ENCODE results near the gene PRR14. TPM values are rescaled to one million over a fixed set of nuclear protein-coding genes. Genes with fewer than 3 reads are reported as not detected.
"Not testable (repeated sequence)": the region's sequence is repeated elsewhere in the genome, so short reads cannot be mapped to it uniquely, and the experiment has no call there.

PRR14 gene
- total and polyA plus RNA-seq, 2 donors from 2014 or later: 44.2 to 51.6 TPM

GRCh38 chr16:30692396-30693064, 41.8 kb downstream of the PRR14 start:
- TF ChIP-seq CTCF (IDR thresholded peaks at IDR 0.05; ENCODE audit: borderline replicate concordance, extremely low read depth, insufficient read depth): no peak
- intact Hi-C loops (cut with DNase I): no loop called here
- DNase-seq: no peak
- no peak overlapping the region for H3K4me3 ChIP-seq (ENCODE audit: low read length in 3 of 3)
- H3K4me1 ChIP-seq (ENCODE audit: control insufficient read depth in 2 of 3, insufficient read depth in 2 of 3, low read depth in 1 of 3, low read length in 3 of 3): peaks cover 0 to 5% (median 2%) of the 10 kb centered on the region in 3 donors
- H3K36me3 ChIP-seq (ENCODE audit: control insufficient read depth in 2 of 3, insufficient read depth in 3 of 3, low read length in 3 of 3): no peaks in the 10 kb centered on the region
- H3K27me3 ChIP-seq (ENCODE audit: control insufficient read depth, insufficient read depth, low read length): no peaks in the 10 kb centered on the region
- H3K27ac ChIP-seq (ENCODE audit: low read depth in 2 of 2, low read length in 2 of 2): no peak overlapping the region
- no peaks in the 10 kb centered on the region for H3K9me3 ChIP-seq (ENCODE audit: control insufficient read depth in 2 of 3, insufficient read depth in 1 of 3, low read length in 3 of 3)
- no peak for FAIRE-seq
- H3K9ac ChIP-seq (ENCODE audit: low read length in 3 of 3): no peak overlapping the region

GRCh38 chr16:30694926-30695693, 44.4 kb downstream of the PRR14 start:
- no peaks in the 10 kb centered on the region for H3K27me3 ChIP-seq (ENCODE audit: control insufficient read depth, insufficient read depth, low read length)
- H3K4me3 ChIP-seq (ENCODE audit: low read length in 3 of 3): no peak overlapping the region
- H3K9me3 ChIP-seq (ENCODE audit: control insufficient read depth in 2 of 3, insufficient read depth in 1 of 3, low read length in 3 of 3): no peaks in the 10 kb centered on the region
- TF ChIP-seq CTCF (IDR thresholded peaks at IDR 0.05; ENCODE audit: borderline replicate concordance, extremely low read depth, insufficient read depth): no peak
- DNase-seq (no peak), FAIRE-seq (no peak)
- peaks cover 0 to under 1% (median 0%) of the 10 kb centered on the region in 3 donors for H3K36me3 ChIP-seq (ENCODE audit: control insufficient read depth in 2 of 3, insufficient read depth in 3 of 3, low read length in 3 of 3)
- H3K4me1 ChIP-seq (ENCODE audit: control insufficient read depth in 2 of 3, insufficient read depth in 2 of 3, low read depth in 1 of 3, low read length in 3 of 3): peaks cover 0 to 11% (median 8%) of the 10 kb centered on the region in 3 donors
- intact Hi-C loops (cut with DNase I): no loop called here
- H3K9ac ChIP-seq (ENCODE audit: low read length in 3 of 3): no peak overlapping the region
- H3K27ac ChIP-seq (ENCODE audit: low read depth in 2 of 2, low read length in 2 of 2): no peak overlapping the region

- H3K9me3 ChIP-seq (ENCODE audit: control insufficient read depth in 2 of 3, insufficient read depth in 1 of 3, low read length in 3 of 3); H3K27me3 ChIP-seq (ENCODE audit: control insufficient read depth, insufficient read depth, low read length); H3K27ac ChIP-seq (ENCODE audit: low read depth in 2 of 2, low read length in 2 of 2); H3K4me3 ChIP-seq (ENCODE audit: low read length in 3 of 3); H3K9ac ChIP-seq (ENCODE audit: low read length in 3 of 3); FAIRE-seq; DNase-seq; intact Hi-C loops (cut with DNase I); H3K36me3 ChIP-seq (ENCODE audit: control insufficient read depth in 2 of 3, insufficient read depth in 3 of 3, low read length in 3 of 3): not testable (repeated sequence)
- H3K4me1 ChIP-seq (ENCODE audit: control insufficient read depth in 2 of 3, insufficient read depth in 2 of 3, low read depth in 1 of 3, low read length in 3 of 3): peaks cover 0 to 13% (median 8%) of the 10 kb centered on the region in 3 donors
These were observed 45.9 kb downstream of the PRR14 start for GRCh38 chr16:30696646-30697045.
